ENCODE measurements around the gene VAMP7.

DNA sequence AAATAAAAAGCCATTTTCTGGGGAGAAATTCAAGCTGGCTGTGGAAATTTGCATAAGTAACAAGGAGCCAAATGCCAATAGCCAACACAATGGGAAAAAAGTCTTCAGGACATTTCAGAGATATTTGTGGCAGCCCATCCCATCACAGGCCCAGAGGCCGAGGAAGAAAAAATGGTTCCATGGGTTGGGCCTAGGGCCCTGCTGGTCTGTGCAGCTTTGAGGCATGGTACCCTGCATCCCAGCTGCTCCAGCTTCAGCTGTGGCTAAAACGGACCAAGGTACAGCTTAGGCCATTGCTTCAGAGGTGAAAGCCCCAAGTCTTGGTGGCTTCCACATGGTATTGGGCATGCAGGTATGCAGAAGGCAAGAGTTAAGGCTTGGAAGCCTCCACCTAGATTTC is 102.2 kb downstream of the VAMP7 start:
- TF ChIP-seq, protein P1, sequence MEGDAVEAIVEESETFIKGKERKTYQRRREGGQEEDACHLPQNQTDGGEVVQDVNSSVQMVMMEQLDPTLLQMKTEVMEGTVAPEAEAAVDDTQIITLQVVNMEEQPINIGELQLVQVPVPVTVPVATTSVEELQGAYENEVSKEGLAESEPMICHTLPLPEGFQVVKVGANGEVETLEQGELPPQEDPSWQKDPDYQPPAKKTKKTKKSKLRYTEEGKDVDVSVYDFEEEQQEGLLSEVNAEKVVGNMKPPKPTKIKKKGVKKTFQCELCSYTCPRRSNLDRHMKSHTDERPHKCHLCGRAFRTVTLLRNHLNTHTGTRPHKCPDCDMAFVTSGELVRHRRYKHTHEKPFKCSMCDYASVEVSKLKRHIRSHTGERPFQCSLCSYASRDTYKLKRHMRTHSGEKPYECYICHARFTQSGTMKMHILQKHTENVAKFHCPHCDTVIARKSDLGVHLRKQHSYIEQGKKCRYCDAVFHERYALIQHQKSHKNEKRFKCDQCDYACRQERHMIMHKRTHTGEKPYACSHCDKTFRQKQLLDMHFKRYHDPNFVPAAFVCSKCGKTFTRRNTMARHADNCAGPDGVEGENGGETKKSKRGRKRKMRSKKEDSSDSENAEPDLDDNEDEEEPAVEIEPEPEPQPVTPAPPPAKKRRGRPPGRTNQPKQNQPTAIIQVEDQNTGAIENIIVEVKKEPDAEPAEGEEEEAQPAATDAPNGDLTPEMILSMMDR (conservative IDR thresholded peaks at IDR 0.05 in 1 of 2, IDR thresholded peaks at IDR 0.05 in 1 of 2; ENCODE audit: extremely low read depth in 1 of 2, insufficient read depth in 1 of 2, low read depth in 1 of 2, low read length in 2 of 2), result no peak
- no peak for TF ChIP-seq EZH2 (IDR thresholded peaks at IDR 0.05; ENCODE audit: borderline replicate concordance, low read length)
